NT2/D1 (cell line): ENCODE data around the gene TRPM4.
"Not testable (repeated sequence)": the region's sequence is repeated elsewhere in the genome, so short reads cannot be mapped to it uniquely, and the experiment has no call there.

Experiments used
- DNase-seq: peaks from one replicate; pipeline ENCODE4 v3.0.0-alpha.2; 2011; ENCODE audit warnings: low read depth, low spot score
- H3K27me3 ChIP-seq: 2 replicates; pipeline ENCODE4 v1.6.0; 2011; ENCODE audit warnings: mild to moderate bottlenecking; ENCODE audit not compliant: insufficient read length, insufficient read depth
- H3K36me3 ChIP-seq: 2 replicates; pipeline ENCODE4 v1.6.1; 2011; ENCODE audit warnings: mild to moderate bottlenecking, low read length, mixed read lengths; ENCODE audit not compliant: insufficient read depth, insufficient read length
- H3K4me1 ChIP-seq: 2 replicates; pipeline ENCODE4 v1.5.1; 2011; ENCODE audit not compliant: insufficient read depth, insufficient read length
- H3K4me3 ChIP-seq: 2 replicates; pipeline ENCODE4 v1.5.1; 2011; ENCODE audit warnings: low read depth; ENCODE audit not compliant: insufficient read length
- H3K9ac ChIP-seq: 2 replicates; pipeline ENCODE4 v1.6.0; 2011; ENCODE audit warnings: low read depth; ENCODE audit not compliant: insufficient read length
- H3K9me3 ChIP-seq: 2 replicates; pipeline ENCODE4 v1.5.1; 2011; ENCODE audit warnings: mild to moderate bottlenecking, low read length; ENCODE audit not compliant: insufficient read depth
- SUZ12 ChIP-seq: IDR thresholded peaks from 2 replicates; pipeline ENCODE4 v1.6.1; 2011; ENCODE audit not compliant: insufficient read length, insufficient read depth; ENCODE audit errors: extremely low read depth
- YY1 ChIP-seq: IDR thresholded peaks from 2 replicates; pipeline ENCODE4 v1.6.1; 2011; ENCODE audit not compliant: insufficient read length, insufficient read depth
- ZNF274 ChIP-seq: IDR thresholded peaks from 2 replicates; pipeline ENCODE4 v1.6.1; 2011; ENCODE audit warnings: mild to moderate bottlenecking, low read depth, low read length

Gene TRPM4

GRCh38 chr19:49120868-49121267 is 36.7 kb upstream of the TRPM4 start:
- Histone ChIP-seq H3K9me3 (no peaks in the 10 kb centered on the region), H3K9ac (no peak overlapping the region), H3K36me3 (peaks cover 2% of the 10 kb centered on the region), H3K27me3 (peaks cover 19% of the 10 kb centered on the region), H3K4me3 (no peak overlapping the region), H3K4me1 (peaks cover 3% of the 10 kb centered on the region)
- DNase-seq, result no peak
- TF ChIP-seq SUZ12, result no peak
- TF ChIP-seq YY1, result no peak
- TF ChIP-seq ZNF274, result no peak

DNA sequence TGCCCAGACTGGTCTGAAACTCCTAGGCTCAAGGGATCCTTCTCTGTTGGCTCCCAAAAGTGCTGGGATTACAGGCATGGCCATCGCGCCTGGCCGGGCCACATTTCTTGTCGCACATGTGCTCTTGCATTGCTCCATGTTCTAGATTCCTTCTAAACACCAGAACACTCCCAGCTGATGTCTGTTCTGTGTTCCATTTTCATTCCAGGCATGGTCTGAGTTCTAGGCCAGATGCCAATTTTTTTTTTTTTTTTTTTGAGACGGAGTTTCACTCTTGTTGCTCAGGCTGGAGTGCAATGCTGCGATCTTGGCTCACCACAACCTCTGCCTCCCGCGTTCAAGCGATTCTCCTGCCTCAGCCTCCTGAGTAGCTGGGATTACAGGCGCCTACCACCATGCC is 35.8 kb upstream of the TRPM4 start:
- not testable (repeated sequence) for H3K4me3 ChIP-seq

DNA sequence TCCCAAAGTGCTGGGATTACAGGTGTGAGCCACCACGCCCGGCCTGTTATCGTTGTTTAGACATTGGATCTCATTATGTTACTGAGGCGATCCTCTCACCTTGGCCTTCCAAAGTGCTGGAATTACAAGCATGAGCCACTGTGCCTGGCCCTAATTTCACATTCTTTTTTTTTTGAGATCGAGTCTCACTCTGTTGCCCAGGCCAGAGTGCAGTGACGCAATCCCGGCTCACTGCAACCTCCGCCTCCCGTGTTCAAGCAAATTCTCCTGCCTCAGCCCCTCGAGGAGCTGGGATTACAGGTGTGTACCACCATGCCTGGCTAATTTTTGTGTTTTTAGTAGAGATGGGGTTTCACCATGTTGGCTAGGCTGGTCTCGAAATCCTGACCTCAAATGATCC is 34.3 kb upstream of the TRPM4 start:
- not testable (repeated sequence) for H3K4me1 ChIP-seq, DNase-seq, H3K36me3 ChIP-seq, H3K9ac ChIP-seq, H3K4me3 ChIP-seq, H3K9me3 ChIP-seq
- H3K27me3 ChIP-seq, result peaks cover 19% of the 10 kb centered on the region

More for the DNA sequence above, 35.8 kb upstream of the TRPM4 start:
- not testable (repeated sequence) for H3K9me3 ChIP-seq, H3K9ac ChIP-seq, H3K4me1 ChIP-seq, DNase-seq, H3K36me3 ChIP-seq
- H3K27me3 ChIP-seq, result peaks cover 19% of the 10 kb centered on the region

GRCh38 chr19:49125025-49125731 is 32.4 kb upstream of the TRPM4 start:
- H3K4me3 ChIP-seq, result no peak overlapping the region
- DNase-seq, result no peak
- H3K36me3 ChIP-seq, result no peaks in the 10 kb centered on the region
- H3K9me3 ChIP-seq, result no peaks in the 10 kb centered on the region
- H3K9ac ChIP-seq, result no peak overlapping the region
- H3K27me3 ChIP-seq, result peaks cover 10% of the 10 kb centered on the region
- TF ChIP-seq SUZ12, result no peak
- TF ChIP-seq ZNF274, result no peak
- TF ChIP-seq YY1, result no peak
- peaks cover 4% of the 10 kb centered on the region for H3K4me1 ChIP-seq

- no peaks in the 10 kb centered on the region for H3K9me3 ChIP-seq
- no peak overlapping the region for H3K9ac ChIP-seq
- H3K4me1 ChIP-seq, result peaks cover 4% of the 10 kb centered on the region
- no peak overlapping the region for H3K4me3 ChIP-seq
- DNase-seq, result no peak
- no peak for TF ChIP-seq YY1
- TF ChIP-seq SUZ12, result no peak
- no peak for TF ChIP-seq ZNF274
- no peaks in the 10 kb centered on the region for H3K36me3 ChIP-seq
- H3K27me3 ChIP-seq, result no peaks in the 10 kb centered on the region
Measured at GRCh38 chr19:49126575-49126974, 31.0 kb upstream of the TRPM4 start.

GRCh38 chr19:49127225-49127624 is 30.4 kb upstream of the TRPM4 start:
- H3K9ac ChIP-seq, H3K27me3 ChIP-seq, DNase-seq, H3K36me3 ChIP-seq, H3K9me3 ChIP-seq, H3K4me1 ChIP-seq: not testable (repeated sequence)
- H3K4me3 ChIP-seq, result peak overlapping the region; percentile 41

DNA sequence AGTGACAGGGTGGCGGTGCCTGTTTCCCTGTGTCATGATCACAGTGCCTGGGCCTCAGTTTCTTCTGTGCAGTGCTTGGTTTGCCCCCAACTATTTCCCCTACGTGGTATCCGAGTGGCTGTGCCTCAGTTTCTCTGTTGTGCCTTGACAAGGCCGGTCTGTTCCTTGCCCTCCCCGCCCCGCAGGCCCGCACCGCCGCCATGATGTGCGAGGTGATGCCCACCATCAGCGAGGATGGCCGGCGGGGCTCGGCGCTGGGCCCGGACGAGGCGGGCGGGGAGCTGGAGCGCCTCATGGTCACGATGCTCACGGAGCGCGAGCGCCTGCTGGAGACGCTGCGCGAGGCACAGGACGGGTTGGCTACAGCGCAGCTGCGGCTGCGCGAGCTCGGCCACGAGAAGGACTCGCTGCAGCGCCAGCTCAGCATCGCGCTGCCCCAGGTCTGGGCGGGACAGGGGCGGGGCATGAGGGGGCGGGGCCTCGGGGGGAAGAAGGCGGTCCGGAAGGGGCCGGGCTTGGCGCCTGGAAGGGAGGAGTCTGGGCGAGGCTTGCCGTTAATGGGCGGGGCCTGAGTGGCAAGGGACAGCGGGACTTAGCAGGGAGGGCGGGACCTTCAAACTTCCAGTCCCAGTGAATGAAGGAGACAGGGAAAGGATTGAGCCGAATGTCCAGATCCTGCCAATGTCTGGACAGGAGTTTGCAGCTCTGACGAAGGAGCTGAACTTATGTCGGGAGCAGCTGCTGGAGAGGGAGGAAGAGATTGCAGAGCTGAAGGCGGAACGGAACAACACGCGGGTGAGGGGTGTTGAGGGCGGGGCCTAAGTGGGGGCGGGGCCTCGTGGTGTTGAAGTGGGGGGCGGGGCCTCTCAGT is 29.7 kb upstream of the TRPM4 start:
- Histone ChIP-seq H3K9me3 (no peaks in the 10 kb centered on the region), H3K4me3 (peak overlapping the region; percentile 49), H3K27me3 (no peaks in the 10 kb centered on the region), H3K4me1 (peaks cover 4% of the 10 kb centered on the region), H3K36me3 (no peaks in the 10 kb centered on the region), H3K9ac (peak overlapping the region; percentile 29)
- peak; percentile 80 for DNase-seq
- TF ChIP-seq YY1, result no peak
- TF ChIP-seq ZNF274, result no peak
- TF ChIP-seq SUZ12, result no peak
